NCI-H345 treated with DMSO at 0.1 percent for 48 hours (cell line): ENCODE measurements around the gene CSRP3.
"Not testable (repeated sequence)": the region's sequence is repeated elsewhere in the genome, so short reads cannot be mapped to it uniquely, and the experiment has no call there.

Experiments used
- DNase-seq: peaks from one replicate; lab custom pipeline; 2025; ENCODE audit not compliant: unreplicated experiment; lab: John Stamatoyannopoulos, UW

Gene CSRP3

DNA sequence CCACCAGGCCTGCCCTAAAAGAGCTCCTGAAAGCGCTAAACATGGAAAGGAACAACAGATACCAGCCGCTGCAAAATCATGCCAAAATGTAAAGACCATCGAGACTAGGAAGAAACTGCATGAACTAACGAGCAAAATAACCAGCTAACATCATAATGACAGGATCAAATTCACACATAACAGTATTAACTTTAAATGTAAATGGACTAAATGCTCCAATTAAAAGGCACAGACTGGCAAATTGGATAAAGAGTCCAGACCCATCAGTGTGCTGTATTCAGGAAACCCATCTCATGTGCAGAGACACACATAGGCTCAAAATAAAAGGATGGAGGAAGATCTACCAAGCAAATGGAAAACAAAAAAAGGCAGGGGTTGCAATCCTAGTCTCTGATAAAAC is 64.9 kb downstream of the CSRP3 start:
- DNase-seq = not testable (repeated sequence)

DNA sequence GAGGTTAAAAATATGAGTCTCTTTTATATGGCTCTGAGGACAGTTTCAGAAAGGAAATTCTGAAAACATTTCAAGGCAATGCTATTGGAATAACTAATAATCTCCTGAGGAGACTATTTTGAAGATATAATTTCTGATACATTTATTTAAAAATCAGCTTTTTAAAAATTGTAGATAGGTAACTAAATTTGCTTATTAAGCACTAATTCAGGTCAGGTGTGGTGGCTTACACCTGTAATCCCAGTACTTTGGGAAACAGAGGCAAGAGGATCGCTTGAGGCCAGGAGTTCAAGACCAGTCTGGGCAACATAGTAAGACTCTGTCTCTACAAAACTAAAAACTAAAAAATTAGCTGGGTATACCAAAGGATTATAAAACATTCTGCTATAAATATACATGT is 67.8 kb downstream of the CSRP3 start:
- no peak for DNase-seq
